Heart left ventricle (tissue), 16 donors: ENCODE data around the gene ROR1. TPM values are rescaled to one million over a fixed set of nuclear protein-coding genes. Genes with fewer than 3 reads are reported as not detected.

ENCODE experiments used
- ATAC-seq, 4 donors: fragments of 200-7000 bp; cut with Tn5 transposase; one replicate each; pipeline ENCODE4 v1.9.1; 2020 to 2022; ENCODE audit warnings: moderate library complexity in 4 of 4, mild to moderate bottlenecking in 3 of 4, moderate number of reproducible peaks in 1 of 4
- DNase-seq, 5 donors: peaks; one replicate each; pipeline ENCODE4 v3.0.0-alpha.2; 2020
- H3K27ac ChIP-seq, 12 donors: fragments of 200-600 bp; sonication (generic) in 4 of 12; one replicate each; pipeline versions ENCODE4 v1.5.0 to v1.8.0; 2016 to 2022; ENCODE audit warnings: mild to moderate bottlenecking in 2 of 12
- H3K27me3 ChIP-seq, 9 donors: fragments of 200-600 bp; sonication (generic) in 2 of 9; one replicate each; pipeline versions ENCODE4 v1.5.1 to v1.8.0; 2016 to 2022; ENCODE audit warnings: mild to moderate bottlenecking in 3 of 9
- H3K36me3 ChIP-seq, 9 donors: fragments of 200-600 bp; sonication (generic) in 2 of 9; one replicate each; pipeline versions ENCODE4 v1.5.0 to v1.8.0; 2018 to 2022; ENCODE audit warnings: mild to moderate bottlenecking in 2 of 9
- H3K4me1 ChIP-seq, 12 donors: fragments of 200-600 bp; sonication (generic) in 4 of 12; one replicate each; pipeline versions ENCODE4 v1.5.0 to v1.8.0; 2016 to 2022; ENCODE audit warnings: mild to moderate bottlenecking in 3 of 12
- H3K4me3 ChIP-seq, 12 donors: fragments of 200-600 bp; sonication (generic) in 4 of 12; one replicate each; pipeline versions ENCODE4 v1.5.0 to v1.8.0; 2017 to 2022; ENCODE audit warnings: mild to moderate bottlenecking in 9 of 12, moderate library complexity in 4 of 12
- H3K9me3 ChIP-seq, 12 donors: fragments of 200-600 bp; sonication (generic) in 4 of 12; one replicate each; pipeline versions ENCODE4 v1.5.0 to v1.8.0; 2016 to 2022; ENCODE audit warnings: mild to moderate bottlenecking in 1 of 12
- CTCF ChIP-seq, 12 donors: fragments of 200-600 bp; sonication (generic) in 4 of 12; IDR thresholded peaks; one replicate each; pipeline versions ENCODE4 v1.5.0 to v1.8.0; 2018 to 2022; ENCODE audit warnings: antibody characterized with exemption in 12 of 12, mild to moderate bottlenecking in 5 of 12
- POLR2A ChIP-seq, 2 donors: fragments of 450-650 bp; IDR thresholded peaks; one replicate each; pipeline ENCODE4 v1.6.1; 2017; ENCODE audit warnings: antibody characterized with exemption in 2 of 2, mild to moderate bottlenecking in 2 of 2, moderate library complexity in 2 of 2
- WGBS, 4 donors: extraction: QIAGEN DNeasy Blood & Tissue Kit in 2 of 4; methylation state at CpG; one replicate each; pipeline versions ENCODE4 v1.1.5 to v1.1.7; 2013 to 2018; 5-methylcytosine and 5-hydroxymethylcytosine counted together
- intact Hi-C, 10 donors: fragments of 100-400 bp; cut with DNase I; formaldehyde crosslinking; loops; one replicate each; pipeline versions ENCODE4 v1.11.1 to v1.14.2; 2022
- polyA plus RNA-seq, 2 donors: library from polyadenylated mRNA; stranded (reverse); fragments of 200-250 nt; gene quantifications; one replicate each; pipeline ENCODE4 v1.2.3, GENCODE V29; 2013
- total RNA-seq, 9 donors: library from RNA; depleted of rRNA in 2 of 9; stranded (reverse); fragments of >200 nt in 2 of 9; fragmentation: NEBNext Ultra II Directional in 3 of 9; extraction: Animal tissue kit (Norgen Biotek cat#: 25700) in 3 of 9; gene quantifications; one replicate each; pipeline versions ENCODE4 v1.1.0 to v1.2.4, GENCODE V29; 2016 to 2023
- donor health status: ischemic (EF 13 %, LVEDD 7.1; RV severe dilation, severe dysfunction).
- donor health status: healthy with polysubstance abuse.
- donor health status: DM: no; HTN: yes; CAD: no.
- donor health status: DM: no; HTN: no; CAD: no.
- donor health status: ischemic (EF 25% LVEDD 6.9; RV normal size, moderate dysfunction).
- donor health status: ischemic (EF 25% LVEDD 5.7; RV mildly dilated, moderate dysfunction).
- donor health status: healthy.
- donor health status: DM: yes; HTN: yes; CAD: no.
- donor health status: ischemic (EF 35%, LVEDD 5.7; RV mildly dilated, moderate dysfunction).
- donor health status: nonischemic (EF 11% LVEDD 7.7; RV severe dilation, severe dysfunction).
- donor health status: DM: yes; HTN: yes; CAD: no.
- donor health status: PGD.
- donor health status: ischemic (EF 29% LVEDD 5.4; RV normal size, mild dysfunction).
- donor health status: nonischemic (EF 23%, LVEDD 6.1; RV moderate dilation, normal function).

Gene ROR1
- total and polyA plus RNA-seq, 11 donors, result 4.1 to 35.3 (median 19.3) TPM

GRCh38 chr1:64163970-64164369 is 390.2 kb downstream of the ROR1 start:
- no peak overlapping the region for H3K4me3 ChIP-seq

GRCh38 chr1:64166629-64167028 is 392.8 kb downstream of the ROR1 start:
- Histone ChIP-seq H3K27ac (no peak overlapping the region), H3K27me3 (no peaks in the 10 kb centered on the region), H3K9me3 (no peaks in the 10 kb centered on the region), H3K4me1 (peaks cover 0 to 13% (median 3%) of the 10 kb centered on the region in 12 donors), H3K4me3 (no peak overlapping the region), H3K36me3 (no peaks in the 10 kb centered on the region)
- ATAC-seq (no peak), DNase-seq (no peak)
- WGBS, 4 donors, result 80 to 89% (median 86%) methylated on average over 3 of the region's 3 CpGs
- TF ChIP-seq CTCF (IDR thresholded peaks at IDR 0.05) (no peak), POLR2A (IDR thresholded peaks at IDR 0.05) (no peak)
- intact Hi-C loops, result loop anchor here in 1 of 10 donors (10.0 kb wide), 1 partner anchor 68 kb away; no protein-coding TSS in a partner anchor

More at GRCh38 chr1:64163970-64164369, 390.2 kb downstream of the ROR1 start:
- peak overlapping the region in 2 of 12 donors; percentile 32 to 42 for H3K27ac ChIP-seq
- no peak for TF ChIP-seq POLR2A (IDR thresholded peaks at IDR 0.05)
- peak in 8 of 12 donors; percentile 22 to 49 (median 38) for TF ChIP-seq CTCF (IDR thresholded peaks at IDR 0.05)
- H3K27me3 ChIP-seq, result no peaks in the 10 kb centered on the region
- H3K4me1 ChIP-seq, result peaks cover 0 to 17% (median 3%) of the 10 kb centered on the region in 12 donors
- DNase-seq (no peak), ATAC-seq (peak in 3 of 4 donors; percentile 55 to 69 (median 58))
- 37 to 57% (median 41%) methylated on average over 1 of the region's 1 CpG for WGBS, 4 donors
- no peaks in the 10 kb centered on the region for H3K9me3 ChIP-seq
- intact Hi-C loops, result loop anchor here in 1 of 10 donors (10.0 kb wide), 1 partner anchor 71 kb away; no protein-coding TSS in a partner anchor
- peaks cover 0 to 23% (median 5%) of the 10 kb centered on the region in 9 donors for H3K36me3 ChIP-seq

- no peaks in the 10 kb centered on the region for H3K36me3 ChIP-seq
- H3K4me1 ChIP-seq, result peaks cover 0 to 17% (median 3%) of the 10 kb centered on the region in 12 donors
- 44 to 93% (median 66%) methylated on average over 2 of the region's 2 CpGs for WGBS, 4 donors
- H3K27me3 ChIP-seq, result no peaks in the 10 kb centered on the region
- H3K4me3 ChIP-seq, result no peak overlapping the region
- H3K9me3 ChIP-seq, result no peaks in the 10 kb centered on the region
- TF ChIP-seq POLR2A (IDR thresholded peaks at IDR 0.05), result no peak
- no peak for TF ChIP-seq CTCF (IDR thresholded peaks at IDR 0.05)
- ATAC-seq (no peak), DNase-seq (no peak)
- H3K27ac ChIP-seq, result no peak overlapping the region
- intact Hi-C loops, result loop anchor here in 1 of 10 donors (10.0 kb wide), 1 partner anchor 68 kb away; no protein-coding TSS in a partner anchor
Measured at GRCh38 chr1:64167176-64167575, 393.4 kb downstream of the ROR1 start.

- H3K36me3 ChIP-seq, result peaks cover 0 to under 1% (median 0%) of the 10 kb centered on the region in 9 donors
- H3K27me3 ChIP-seq, result no peaks in the 10 kb centered on the region
- TF ChIP-seq CTCF (IDR thresholded peaks at IDR 0.05), result no peak
- no peak for TF ChIP-seq POLR2A (IDR thresholded peaks at IDR 0.05)
- H3K4me3 ChIP-seq, result no peak overlapping the region
- H3K4me1 ChIP-seq, result peaks cover 0 to 26% (median 7%) of the 10 kb centered on the region in 12 donors
- intact Hi-C loops, result no loop called here
- ATAC-seq (no peak), DNase-seq (no peak)
- WGBS, 4 donors, result 67 to 100% (median 90%) methylated on average over 1 of the region's 1 CpG
- H3K27ac ChIP-seq, result peak overlapping the region in 1 of 12 donors; percentile 16
- H3K9me3 ChIP-seq, result no peaks in the 10 kb centered on the region
Measured at GRCh38 chr1:64171246-64171645, 397.4 kb downstream of the ROR1 start.
